GM18502 (cell line): ENCODE results near the gene GLYATL2.

Experiments used
- ATAC-seq: cut with Tn5 transposase; IDR thresholded peaks from one replicate; pipeline ENCODE4 v1.9.1; 2021; ENCODE audit warnings: mild to moderate bottlenecking; ENCODE audit not compliant: unreplicated experiment, poor library complexity

The GLYATL2 gene

GRCh38 chr11:58844361-58845005, at the start of gene GLYATL2:
Gene GLYATL2 (minus strand): TSS chr11:58844704. CDS start chr11:58839612, 5,092 bp downstream.
- ATAC-seq = no peak

GRCh38 chr11:58893899-58894298, 49.4 kb upstream of the GLYATL2 start:
- no peak for ATAC-seq

- no peak for ATAC-seq
Observed at GRCh38 chr11:58888579-58888978, 44.1 kb upstream of the GLYATL2 start.

GRCh38 chr11:58887452-58887851, 42.9 kb upstream of the GLYATL2 start:
- no peak for ATAC-seq

GRCh38 chr11:58880625-58881024, 36.1 kb upstream of the GLYATL2 start:
- no peak for ATAC-seq

- ATAC-seq = no peak
Observed at GRCh38 chr11:58880166-58880565, 35.7 kb upstream of the GLYATL2 start.

GRCh38 chr11:58867556-58867955, 23.1 kb upstream of the GLYATL2 start:
- ATAC-seq = no peak

GRCh38 chr11:58866788-58867187, 22.3 kb upstream of the GLYATL2 start:
- ATAC-seq = no peak

- ATAC-seq = no peak
Observed at GRCh38 chr11:58864335-58864734, 19.8 kb upstream of the GLYATL2 start.

GRCh38 chr11:58863697-58864096, 19.2 kb upstream of the GLYATL2 start:
- ATAC-seq = no peak

GRCh38 chr11:58861533-58861932, 17.0 kb upstream of the GLYATL2 start:
- ATAC-seq = no peak

GRCh38 chr11:58856806-58857205, 12.3 kb upstream of the GLYATL2 start:
- no peak for ATAC-seq

- ATAC-seq = no peak
Observed at GRCh38 chr11:58845386-58845785, 882 bp upstream of the GLYATL2 start.

- ATAC-seq = no peak
Observed at GRCh38 chr11:58837707-58838388, 6.7 kb downstream of the GLYATL2 start.

- ATAC-seq = no peak
Observed at GRCh38 chr11:58832056-58832645, 12.4 kb downstream of the GLYATL2 start.

- no peak for ATAC-seq
Observed at GRCh38 chr11:58830673-58831301, 13.7 kb downstream of the GLYATL2 start.

- ATAC-seq = no peak
Observed at GRCh38 chr11:58829786-58830185, 14.7 kb downstream of the GLYATL2 start.

- no peak for ATAC-seq
Observed at GRCh38 chr11:58813693-58814092, 30.8 kb downstream of the GLYATL2 start.

GRCh38 chr11:58811499-58811898, 33.0 kb downstream of the GLYATL2 start:
- no peak for ATAC-seq

GRCh38 chr11:58807343-58807742, 37.2 kb downstream of the GLYATL2 start:
- no peak for ATAC-seq

- ATAC-seq = no peak
Observed at GRCh38 chr11:58805065-58805464, 39.4 kb downstream of the GLYATL2 start.
